ENCODE measurements around the gene ANKRD49.

The ANKRD49 gene

GRCh38 chr11:94507485-94507884 is 13.7 kb downstream of the ANKRD49 start:
- peak; percentile 13 to 64 (median 50) for DNase-seq

DNA sequence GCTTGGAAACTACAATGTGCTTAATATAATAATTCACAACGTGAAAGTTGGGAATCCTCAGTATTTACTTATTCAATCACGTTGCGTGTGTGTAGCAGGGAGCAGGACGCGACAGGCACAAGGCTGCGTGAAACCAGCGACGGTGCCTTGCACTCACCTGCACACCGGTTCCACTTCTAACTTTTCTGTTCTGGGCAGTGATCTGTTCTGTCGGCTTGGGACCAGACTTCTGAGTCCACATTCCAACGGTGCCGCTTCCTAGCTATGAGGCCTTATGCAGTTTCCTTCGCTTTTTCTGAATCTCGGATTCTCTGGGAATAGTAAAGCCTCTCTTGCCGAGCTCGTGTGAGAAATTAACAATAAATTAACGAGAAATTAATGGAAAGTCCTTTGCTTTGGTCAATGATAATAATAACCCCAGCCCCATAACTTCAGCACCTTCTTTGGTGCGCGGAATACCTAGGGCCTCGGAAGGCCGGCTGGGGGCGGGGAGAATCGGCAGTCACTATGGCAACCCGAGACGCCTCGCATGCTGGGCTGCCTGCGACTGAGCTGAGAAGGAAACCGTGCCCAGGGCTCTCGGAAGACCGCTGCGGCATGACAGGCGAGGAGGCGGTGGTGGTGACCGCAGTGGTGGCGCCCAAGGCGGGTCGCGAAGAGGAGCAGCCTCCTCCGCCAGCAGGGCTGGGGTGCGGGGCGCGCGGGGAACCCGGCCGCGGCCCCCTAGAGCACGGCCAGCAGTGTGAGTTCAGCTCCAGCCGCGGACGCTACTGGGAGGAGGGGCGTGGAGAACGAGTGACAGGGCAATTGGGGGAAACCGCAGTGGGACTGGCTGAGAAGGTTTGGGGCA is 18.4 kb downstream of the ANKRD49 start, which contains the start of gene C11orf97:
Gene C11orf97, plus strand, starts transcription at position 530 of the 850 bp plus-strand sequence. Its CDS starts 68 bp downstream, at position 598.
- DNase-seq: peak; percentile 63 to 76 (median 64)

GRCh38 chr11:94513091-94513490 is 19.3 kb downstream of the ANKRD49 start:
- peak in 1 of 3 donors; percentile 10 for DNase-seq

- no peak for DNase-seq
Observed at GRCh38 chr11:94515398-94515797, 21.6 kb downstream of the ANKRD49 start.

GRCh38 chr11:94516725-94517124 is 22.9 kb downstream of the ANKRD49 start:
- DNase-seq: no peak

- DNase-seq: no peak
Observed at GRCh38 chr11:94518300-94518699, 24.5 kb downstream of the ANKRD49 start.

GRCh38 chr11:94519478-94520084 is 25.8 kb downstream of the ANKRD49 start:
- DNase-seq: peak; percentile 64 to 83 (median 77)

- peak; percentile 50 to 65 (median 55) for DNase-seq
Observed at GRCh38 chr11:94521684-94522083, 27.9 kb downstream of the ANKRD49 start.

DNA sequence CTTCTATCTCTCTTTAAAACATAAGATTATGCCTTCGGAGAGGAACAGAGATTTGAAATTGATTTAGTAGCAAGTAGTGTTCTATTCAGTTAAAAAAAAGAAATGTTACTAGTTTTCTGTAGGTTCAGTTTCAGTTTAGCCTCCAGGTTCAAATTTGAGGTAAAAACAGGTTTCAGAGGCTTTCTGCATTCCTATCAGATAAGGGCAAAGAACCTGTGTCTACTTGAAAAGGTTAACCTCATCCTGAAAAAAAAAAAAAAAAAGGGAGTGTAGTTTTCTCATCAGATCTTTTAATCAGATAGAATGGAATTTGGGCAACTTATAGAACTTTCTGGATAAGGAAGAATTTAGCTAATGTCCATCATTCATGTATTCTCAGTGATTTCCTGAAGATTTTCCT is 30.6 kb downstream of the ANKRD49 start:
- no peak for DNase-seq

GRCh38 chr11:94525546-94526324 is 32.0 kb downstream of the ANKRD49 start:
- peak; percentile 70 to 85 (median 76) for DNase-seq

GRCh38 chr11:94526645-94527438 is 33.1 kb downstream of the ANKRD49 start:
- peak in 2 of 3 donors; percentile 29 to 32 for DNase-seq

DNA sequence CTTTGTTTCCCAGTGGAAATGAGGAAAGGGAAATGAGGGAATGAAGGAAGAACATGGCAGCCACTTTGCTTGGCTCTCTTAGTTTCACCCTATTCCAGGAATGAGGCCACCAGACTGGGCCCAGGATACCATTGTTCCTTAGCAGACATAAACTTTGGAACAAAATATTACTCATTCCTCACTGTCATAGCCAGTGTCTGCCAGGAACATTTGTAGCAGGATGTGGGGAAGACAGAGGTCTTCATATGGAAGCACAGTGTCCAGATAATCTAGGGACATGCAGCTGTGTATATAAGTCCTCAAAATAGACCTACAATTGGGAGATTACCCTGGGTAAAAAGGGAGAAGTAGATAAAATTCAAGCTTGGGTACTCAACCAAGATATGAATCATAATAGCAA is 34.8 kb downstream of the ANKRD49 start:
- DNase-seq: no peak

- no peak for DNase-seq
Observed at GRCh38 chr11:94532211-94532610, 38.4 kb downstream of the ANKRD49 start.

DNA sequence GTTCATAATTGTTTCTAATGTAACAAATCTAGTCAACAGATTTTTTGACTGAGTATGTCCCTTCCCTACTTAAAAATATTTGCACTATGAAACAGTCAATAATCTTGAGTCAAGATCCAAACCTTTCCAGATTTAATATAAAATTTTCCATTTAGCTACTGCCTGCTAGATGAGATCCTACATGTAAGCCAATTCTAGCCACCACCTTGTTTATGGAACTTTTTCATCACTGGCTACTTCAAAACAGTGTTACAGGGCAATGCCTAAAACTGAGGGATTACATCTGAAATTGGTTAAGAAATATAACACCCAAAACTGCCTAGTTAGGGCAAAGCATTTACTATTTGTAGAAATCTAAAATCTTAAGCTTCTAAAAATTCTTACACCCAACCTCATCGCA is 39.4 kb downstream of the ANKRD49 start:
- DNase-seq: no peak

DNA sequence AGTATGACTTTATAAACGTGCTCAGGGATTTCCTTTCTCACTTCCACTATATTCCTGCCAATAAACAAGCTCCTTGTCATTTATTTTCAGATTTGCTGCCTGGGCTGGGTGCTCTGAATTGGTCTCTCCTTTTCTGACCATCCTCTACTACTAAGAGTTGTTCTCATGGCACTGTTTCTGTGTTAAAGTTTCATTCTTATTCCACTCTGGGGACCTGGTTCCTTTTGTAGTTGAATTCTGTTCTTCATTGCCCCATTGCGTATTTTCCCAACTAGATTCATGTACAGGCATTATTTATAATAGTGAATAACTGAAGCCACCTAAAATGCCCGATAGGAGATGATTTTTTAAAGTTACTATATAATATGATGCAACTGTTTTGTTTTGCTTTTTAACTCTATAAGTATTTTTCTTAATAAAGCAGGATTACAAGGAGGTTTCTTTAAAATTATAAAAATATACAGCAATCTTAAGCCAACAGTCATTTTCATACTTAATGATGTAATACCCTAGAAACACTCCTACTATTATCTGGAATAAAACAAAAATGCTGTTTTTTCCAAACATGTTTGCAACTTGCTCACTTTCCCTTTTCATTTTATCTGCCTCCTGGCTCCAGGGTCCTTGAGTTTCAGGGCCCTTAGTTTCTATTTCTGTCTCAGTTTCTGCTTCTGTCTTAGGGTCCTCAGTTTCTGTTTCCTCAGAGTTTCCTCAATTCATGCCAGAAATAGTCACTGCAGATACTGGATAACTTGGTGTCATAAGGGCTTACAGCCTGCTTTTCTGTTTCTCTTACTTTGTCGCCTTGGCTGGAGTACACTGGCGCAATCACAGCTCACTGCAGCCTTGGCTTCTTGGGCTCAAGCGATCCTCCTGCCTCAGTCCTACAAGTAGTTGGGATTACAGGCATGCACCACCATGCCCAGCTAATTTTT is 40.2 kb downstream of the ANKRD49 start:
- DNase-seq: peak; percentile 75 to 92 (median 78)

GRCh38 chr11:94536386-94536785 is 42.6 kb downstream of the ANKRD49 start:
- no peak for DNase-seq

- DNase-seq: peak in 2 of 3 donors; percentile 33 to 40
Observed at GRCh38 chr11:94537031-94537600, 43.3 kb downstream of the ANKRD49 start.

DNA sequence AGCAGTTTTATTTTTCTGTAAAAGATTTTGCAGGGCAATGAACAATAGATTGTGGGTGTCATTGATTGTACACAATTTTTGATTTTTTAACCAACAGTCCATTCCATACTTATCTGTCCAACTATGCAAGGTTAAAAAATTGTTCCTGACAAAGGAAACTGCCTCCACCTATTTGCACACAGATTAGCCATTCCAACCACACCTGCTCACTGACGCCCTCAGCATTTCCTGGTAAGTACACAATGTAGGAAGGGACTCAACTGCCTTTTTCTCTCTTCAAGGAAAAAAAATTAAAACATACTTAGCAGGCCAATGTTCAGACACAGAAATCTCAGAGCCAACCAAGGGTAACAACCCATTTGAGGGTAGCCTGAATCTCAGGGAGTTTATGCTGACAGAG is 45.6 kb downstream of the ANKRD49 start:
- no peak for DNase-seq

DNA sequence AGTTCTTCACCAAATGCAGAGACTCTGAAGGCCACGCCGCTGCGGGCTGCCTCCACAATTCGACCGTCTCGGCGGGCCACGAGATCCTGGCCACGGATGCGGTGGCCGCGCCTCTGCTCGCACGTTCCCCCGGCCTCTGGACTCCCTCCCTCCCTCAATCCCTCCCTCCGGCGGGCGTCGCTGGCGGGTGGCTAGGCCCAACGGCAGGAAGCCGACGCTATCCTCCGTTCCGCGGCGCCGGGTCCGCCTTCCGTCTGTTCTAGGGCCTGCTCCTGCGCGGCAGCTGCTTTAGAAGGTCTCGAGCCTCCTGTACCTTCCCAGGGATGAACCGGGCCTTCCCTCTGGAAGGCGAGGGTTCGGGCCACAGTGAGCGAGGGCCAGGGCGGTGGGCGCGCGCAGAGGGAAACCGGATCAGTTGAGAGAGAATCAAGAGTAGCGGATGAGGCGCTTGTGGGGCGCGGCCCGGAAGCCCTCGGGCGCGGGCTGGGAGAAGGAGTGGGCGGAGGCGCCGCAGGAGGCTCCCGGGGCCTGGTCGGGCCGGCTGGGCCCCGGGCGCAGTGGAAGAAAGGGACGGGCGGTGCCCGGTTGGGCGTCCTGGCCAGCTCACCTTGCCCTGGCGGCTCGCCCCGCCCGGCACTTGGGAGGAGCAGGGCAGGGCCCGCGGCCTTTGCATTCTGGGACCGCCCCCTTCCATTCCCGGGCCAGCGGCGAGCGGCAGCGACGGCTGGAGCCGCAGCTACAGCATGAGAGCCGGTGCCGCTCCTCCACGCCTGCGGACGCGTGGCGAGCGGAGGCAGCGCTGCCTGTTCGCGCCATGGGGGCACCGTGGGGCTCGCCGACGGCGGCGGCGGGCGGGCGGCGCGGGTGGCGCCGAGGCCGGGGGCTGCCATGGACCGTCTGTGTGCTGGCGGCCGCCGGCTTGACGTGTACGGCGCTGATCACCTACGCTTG is 50.2 kb downstream of the ANKRD49 start, which contains the start of gene FUT4:
Gene FUT4, plus strand, starts transcription at position 227 of the 951 bp plus-strand sequence. Its CDS starts 213 bp downstream, at position 440.
- peak; percentile 86 to 94 (median 88) for DNase-seq

Measured in suppressor macrophage treated with lipopolysaccharide for 1 hour (primary cell).